Gastrocnemius medialis (tissue), 4 donors: ENCODE data around the gene BEAN1. TPM values are rescaled to one million over a fixed set of nuclear protein-coding genes. Genes with fewer than 3 reads are reported as not detected.

Source experiments
- ATAC-seq, 2 donors: fragments of 150-250 bp; one replicate each; pipeline ENCODE4 v1.9.1; 2016
- DNase-seq, 2 donors: peaks; one replicate each; pipeline ENCODE4 v3.0.0-alpha.2; 2019
- H3K27ac ChIP-seq, 4 donors: fragments of 200-600 bp; sonication (generic); 1 replicate in 1 of 4; 2 replicates in 3 of 4; pipeline ENCODE4 v1.5.1; 2016 to 2018; ENCODE audit warnings: mild to moderate bottlenecking in 2 of 4, moderate library complexity in 1 of 4
- H3K27me3 ChIP-seq, 3 donors: fragments of 200-600 bp; sonication (generic) in 2 of 3; 1 replicate in 1 of 3; 2 replicates in 2 of 3; pipeline versions ENCODE4 v1.5.1 to v1.6.0; 2016 to 2019; ENCODE audit warnings: mild to moderate bottlenecking in 1 of 3, moderate library complexity in 1 of 3
- H3K36me3 ChIP-seq, 2 donors: fragments of 200-600 bp; sonication (generic) in 1 of 2; one replicate each; pipeline ENCODE4 v1.5.1; 2017 to 2018
- H3K4me1 ChIP-seq, 2 donors: fragments of 200-600 bp; sonication (generic) in 1 of 2; one replicate each; pipeline ENCODE4 v1.5.1; 2016 to 2017; ENCODE audit warnings: mild to moderate bottlenecking in 2 of 2
- H3K4me3 ChIP-seq, 4 donors: fragments of 200-600 bp; sonication (generic) in 3 of 4; 1 replicate in 1 of 4; 2 replicates in 3 of 4; pipeline ENCODE4 v1.5.1; 2016 to 2019; ENCODE audit warnings: mild to moderate bottlenecking in 2 of 4
- H3K9me3 ChIP-seq, 3 donors: fragments of 200-600 bp; sonication (generic) in 2 of 3; 1 replicate in 1 of 3; 2 replicates in 2 of 3; pipeline ENCODE4 v1.5.1; 2016 to 2019
- CTCF ChIP-seq, 5 experiments: fragments of 450-650 bp in 3 of 5; fragments of 200-600 bp in 2 of 5; sonication (generic) in 2 of 5; IDR thresholded peaks in 4 of 5; conservative IDR thresholded peaks in 1 of 5; 1 replicate in 4 of 5; 2 replicates in 1 of 5; pipeline ENCODE4 v1.5.1; 2016 to 2019; ENCODE audit warnings: antibody characterized with exemption in 5 of 5, mild to moderate bottlenecking in 3 of 5, moderate library complexity in 3 of 5
- POLR2A ChIP-seq, 2 donors: fragments of 450-650 bp; IDR thresholded peaks; one replicate each; pipeline ENCODE4 v1.6.1; 2017; ENCODE audit warnings: antibody characterized with exemption in 2 of 2, mild to moderate bottlenecking in 2 of 2, moderate library complexity in 2 of 2
- in situ Hi-C, 4 donors: fragments of 200-750 bp; cut with MboI; loops; one replicate each; pipeline versions ENCODE4 v1.15.0 to v1.8.0; 2017; ENCODE audit warnings: low sequenced_read_pairs in 4 of 4
- intact Hi-C: fragments of 100-400 bp; cut with DNase I; formaldehyde crosslinking; loops from one replicate; pipeline ENCODE4 v1.15.1; 2023; ENCODE audit warnings: low total_unique reads
- total RNA-seq, 4 donors: library from RNA; depleted of rRNA; stranded (reverse); fragments of >200 nt; gene quantifications; one replicate each; pipeline versions ENCODE4 v1.1.0 to v1.2.3, GENCODE V29; 2016

Gene BEAN1
- total RNA-seq, 4 donors from 2014 or later = not detected

- Histone ChIP-seq H3K27me3 (peaks cover 0 to 6% (median 3%) of the 10 kb centered on the region in 3 donors), H3K4me1 (no peaks in the 10 kb centered on the region), H3K36me3 (no peaks in the 10 kb centered on the region), H3K9me3 (no peaks in the 10 kb centered on the region), H3K27ac (no peak overlapping the region), H3K4me3 (no peak overlapping the region)
- ATAC-seq (no peak), DNase-seq (no peak)
- in situ Hi-C loops = loop anchor here in 1 of 4 donors (10.0 kb wide), 2 partner anchors 56 to 84 kb away; partner anchors contain the start of genes CKLF and TK2
- no peak for TF ChIP-seq POLR2A (IDR thresholded peaks at IDR 0.05)
- no peak for TF ChIP-seq CTCF (IDR thresholded peaks at IDR 0.05 in 4 of 5, conservative IDR thresholded peaks at IDR 0.05 in 1 of 5)
- intact Hi-C loops = no loop called here
Observed at GRCh38 chr16:66471264-66471663, 44.2 kb downstream of the BEAN1 start.

GRCh38 chr16:66471716-66472393 lies 44.8 kb downstream of the BEAN1 start:
- peaks cover under 1 to 5% (median 4%) of the 10 kb centered on the region in 3 donors for H3K27me3 ChIP-seq

GRCh38 chr16:66473051-66473571 lies 46.0 kb downstream of the BEAN1 start:
- ATAC-seq = no peak
- in situ Hi-C loops (loop anchor here in 1 of 4 donors (10.0 kb wide), 2 partner anchors 58 to 82 kb away; partner anchors contain the start of genes CKLF and TK2), intact Hi-C loops (no loop called here)
- Histone ChIP-seq H3K27me3 (peaks cover 5 to 10% (median 6%) of the 10 kb centered on the region in 3 donors), H3K36me3 (no peaks in the 10 kb centered on the region), H3K4me3 (no peak overlapping the region), H3K9me3 (no peaks in the 10 kb centered on the region), H3K4me1 (no peaks in the 10 kb centered on the region), H3K27ac (no peak overlapping the region)
- TF ChIP-seq CTCF (IDR thresholded peaks at IDR 0.05 in 4 of 5, conservative IDR thresholded peaks at IDR 0.05 in 1 of 5) (no peak), POLR2A (IDR thresholded peaks at IDR 0.05) (no peak)
- no peak for DNase-seq

More at GRCh38 chr16:66471716-66472393, 44.8 kb downstream of the BEAN1 start:
- ATAC-seq (no peak), DNase-seq (no peak)
- no peaks in the 10 kb centered on the region for H3K36me3 ChIP-seq
- intact Hi-C loops (no loop called here), in situ Hi-C loops (loop anchor here in 1 of 4 donors (10.0 kb wide), 2 partner anchors 57 to 83 kb away; partner anchors contain the start of genes CKLF and TK2)
- TF ChIP-seq CTCF (IDR thresholded peaks at IDR 0.05 in 4 of 5, conservative IDR thresholded peaks at IDR 0.05 in 1 of 5) (no peak), POLR2A (IDR thresholded peaks at IDR 0.05) (no peak)
- H3K9me3 ChIP-seq = no peaks in the 10 kb centered on the region
- no peak overlapping the region for H3K27ac ChIP-seq
- no peaks in the 10 kb centered on the region for H3K4me1 ChIP-seq
- H3K4me3 ChIP-seq = no peak overlapping the region

- in situ Hi-C loops = loop anchor here in 1 of 4 donors (10.0 kb wide), 2 partner anchors 59 to 81 kb away; partner anchors contain the start of genes CKLF and TK2
- Histone ChIP-seq H3K27me3 (peaks cover 5 to 10% (median 6%) of the 10 kb centered on the region in 3 donors), H3K36me3 (no peaks in the 10 kb centered on the region), H3K4me1 (peaks cover 3 to 4% of the 10 kb centered on the region in 2 donors), H3K4me3 (no peak overlapping the region), H3K9me3 (no peaks in the 10 kb centered on the region), H3K27ac (no peak overlapping the region)
- intact Hi-C loops = no loop called here
- TF ChIP-seq CTCF (IDR thresholded peaks at IDR 0.05 in 4 of 5, conservative IDR thresholded peaks at IDR 0.05 in 1 of 5) = no peak
- no peak for TF ChIP-seq POLR2A (IDR thresholded peaks at IDR 0.05)
- no peak for DNase-seq
- ATAC-seq = no peak
Observed at GRCh38 chr16:66473654-66474519, 46.8 kb downstream of the BEAN1 start.
